ENCODE results near the gene ITPR2. TPM values are rescaled to one million over a fixed set of nuclear protein-coding genes. Genes with fewer than 3 reads are reported as not detected.

The ITPR2 gene
- total RNA-seq, 1 donor from 2014 or later = 14.6 TPM

DNA sequence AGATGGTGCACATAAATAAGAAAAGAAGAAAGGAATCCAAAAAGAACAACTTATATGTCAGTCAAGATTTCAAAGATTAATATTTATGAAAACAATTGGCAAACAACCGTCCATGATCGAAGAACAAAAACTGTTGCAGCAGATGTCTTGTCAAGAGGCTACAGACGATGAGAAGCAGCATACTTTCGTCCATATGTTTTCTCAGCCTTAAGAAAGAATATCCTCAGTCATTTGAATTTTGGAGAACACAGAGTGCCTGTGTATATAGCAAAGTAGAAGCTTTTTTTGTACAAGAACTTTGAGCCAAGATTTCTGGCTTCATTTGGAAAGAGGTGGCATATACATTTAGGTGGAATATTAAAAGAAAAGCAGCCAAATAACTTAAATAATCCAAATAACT lies 297.2 kb downstream of the ITPR2 start:
- no peak overlapping the region for H3K4me3 ChIP-seq (ENCODE audit: low read length in 3 of 3)
- H3K36me3 ChIP-seq (ENCODE audit: control insufficient read depth in 3 of 3, insufficient read depth in 3 of 3, low read length in 3 of 3) = peaks cover 0 to 4% (median 0%) of the 10 kb centered on the region in 3 donors
- no peak overlapping the region for H3K9ac ChIP-seq (ENCODE audit: low read depth in 1 of 3, low read length in 3 of 3)
- no peaks in the 10 kb centered on the region for H3K9me3 ChIP-seq (ENCODE audit: control insufficient read depth in 3 of 3, low read length in 3 of 3)
- no peak overlapping the region for H3K27ac ChIP-seq (ENCODE audit: low read depth, low read length)
- no peaks in the 10 kb centered on the region for H3K4me1 ChIP-seq (ENCODE audit: control insufficient read depth in 3 of 3, insufficient read depth in 3 of 3, low read length in 3 of 3)
- no peaks in the 10 kb centered on the region for H3K27me3 ChIP-seq (ENCODE audit: control insufficient read depth in 3 of 3, insufficient read depth in 3 of 3, low read length in 3 of 3)

DNA sequence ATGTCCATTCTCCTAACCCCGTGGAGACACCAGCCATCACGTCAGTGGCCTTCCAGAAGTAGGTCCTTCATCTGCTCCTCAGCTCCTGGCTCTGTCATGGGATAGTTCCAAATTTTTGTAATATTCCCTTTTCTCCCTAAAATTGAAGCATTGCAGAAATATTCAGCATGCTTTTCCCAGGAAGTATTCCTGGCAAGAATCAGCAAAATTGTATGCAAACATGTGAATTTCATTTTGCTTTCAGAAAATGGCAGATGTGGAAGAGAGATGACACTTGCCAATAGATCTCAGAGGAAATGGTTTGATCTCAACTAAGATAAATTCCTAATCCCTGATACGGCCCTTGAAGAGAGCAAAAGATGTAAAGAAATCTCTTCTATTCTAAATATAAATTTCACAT lies 298.9 kb downstream of the ITPR2 start:
- Histone ChIP-seq H3K9ac (ENCODE audit: low read depth in 1 of 3, low read length in 3 of 3) (no peak overlapping the region), H3K27ac (ENCODE audit: low read depth, low read length) (no peak overlapping the region), H3K4me1 (ENCODE audit: control insufficient read depth in 3 of 3, insufficient read depth in 3 of 3, low read length in 3 of 3) (peaks cover 0 to 3% (median 3%) of the 10 kb centered on the region in 3 donors), H3K36me3 (ENCODE audit: control insufficient read depth in 3 of 3, insufficient read depth in 3 of 3, low read length in 3 of 3) (peaks cover 0 to 4% (median 0%) of the 10 kb centered on the region in 3 donors), H3K27me3 (ENCODE audit: control insufficient read depth in 3 of 3, insufficient read depth in 3 of 3, low read length in 3 of 3) (no peaks in the 10 kb centered on the region), H3K9me3 (ENCODE audit: control insufficient read depth in 3 of 3, low read length in 3 of 3) (no peaks in the 10 kb centered on the region), H3K4me3 (ENCODE audit: low read length in 3 of 3) (no peak overlapping the region)

GRCh38 chr12:26533211-26533610 lies 299.8 kb downstream of the ITPR2 start:
- no peaks in the 10 kb centered on the region for H3K27me3 ChIP-seq (ENCODE audit: control insufficient read depth in 3 of 3, insufficient read depth in 3 of 3, low read length in 3 of 3)
- H3K4me1 ChIP-seq (ENCODE audit: control insufficient read depth in 3 of 3, insufficient read depth in 3 of 3, low read length in 3 of 3) = peaks cover 0 to 10% (median 6%) of the 10 kb centered on the region in 3 donors
- no peak overlapping the region for H3K4me3 ChIP-seq (ENCODE audit: low read length in 3 of 3)
- H3K27ac ChIP-seq (ENCODE audit: low read depth, low read length) = no peak overlapping the region
- H3K9me3 ChIP-seq (ENCODE audit: control insufficient read depth in 3 of 3, low read length in 3 of 3) = no peaks in the 10 kb centered on the region
- H3K36me3 ChIP-seq (ENCODE audit: control insufficient read depth in 3 of 3, insufficient read depth in 3 of 3, low read length in 3 of 3) = peaks cover 0 to 4% (median 0%) of the 10 kb centered on the region in 3 donors
- no peak overlapping the region for H3K9ac ChIP-seq (ENCODE audit: low read depth in 1 of 3, low read length in 3 of 3)

GRCh38 chr12:26530461-26530860 lies 302.5 kb downstream of the ITPR2 start:
- Histone ChIP-seq H3K27ac (ENCODE audit: low read depth, low read length) (no peak overlapping the region), H3K4me3 (ENCODE audit: low read length in 3 of 3) (no peak overlapping the region), H3K4me1 (ENCODE audit: control insufficient read depth in 3 of 3, insufficient read depth in 3 of 3, low read length in 3 of 3) (peaks cover 0 to 10% (median 6%) of the 10 kb centered on the region in 3 donors), H3K36me3 (ENCODE audit: control insufficient read depth in 3 of 3, insufficient read depth in 3 of 3, low read length in 3 of 3) (peaks cover 0 to 2% (median 0%) of the 10 kb centered on the region in 3 donors), H3K9me3 (ENCODE audit: control insufficient read depth in 3 of 3, low read length in 3 of 3) (peaks cover 0 to 3% (median 0%) of the 10 kb centered on the region in 3 donors), H3K9ac (ENCODE audit: low read depth in 1 of 3, low read length in 3 of 3) (no peak overlapping the region), H3K27me3 (ENCODE audit: control insufficient read depth in 3 of 3, insufficient read depth in 3 of 3, low read length in 3 of 3) (no peaks in the 10 kb centered on the region)

DNA sequence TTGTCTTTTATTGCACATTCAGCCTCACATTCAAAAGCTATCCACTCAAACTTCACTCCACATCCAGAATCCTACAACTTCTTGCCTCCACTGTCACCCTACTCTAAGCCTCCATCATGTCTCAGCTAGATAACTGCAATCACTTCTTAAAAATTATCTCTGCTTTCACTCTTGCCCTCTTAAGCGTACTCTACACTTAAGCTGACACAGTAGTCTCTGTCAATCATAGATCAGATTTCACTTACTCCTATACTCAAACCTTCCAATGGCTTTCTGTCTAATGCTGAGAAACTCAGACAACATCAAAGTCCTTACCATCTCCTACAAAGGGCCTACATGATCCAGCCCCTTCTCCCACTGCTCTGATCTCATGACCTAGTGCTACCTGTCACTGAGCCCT lies 304.1 kb downstream of the ITPR2 start:
- Histone ChIP-seq H3K4me1 (ENCODE audit: control insufficient read depth in 3 of 3, insufficient read depth in 3 of 3, low read length in 3 of 3) (peaks cover 2 to 10% (median 6%) of the 10 kb centered on the region in 3 donors), H3K9me3 (ENCODE audit: control insufficient read depth in 3 of 3, low read length in 3 of 3) (peaks cover 0 to 3% (median 2%) of the 10 kb centered on the region in 3 donors), H3K27me3 (ENCODE audit: control insufficient read depth in 3 of 3, insufficient read depth in 3 of 3, low read length in 3 of 3) (no peaks in the 10 kb centered on the region), H3K4me3 (ENCODE audit: low read length in 3 of 3) (peak overlapping the region in 1 of 3 donors; percentile 6), H3K36me3 (ENCODE audit: control insufficient read depth in 3 of 3, insufficient read depth in 3 of 3, low read length in 3 of 3) (peaks cover 0 to 2% (median 0%) of the 10 kb centered on the region in 3 donors), H3K9ac (ENCODE audit: low read depth in 1 of 3, low read length in 3 of 3) (no peak overlapping the region), H3K27ac (ENCODE audit: low read depth, low read length) (no peak overlapping the region)

DNA sequence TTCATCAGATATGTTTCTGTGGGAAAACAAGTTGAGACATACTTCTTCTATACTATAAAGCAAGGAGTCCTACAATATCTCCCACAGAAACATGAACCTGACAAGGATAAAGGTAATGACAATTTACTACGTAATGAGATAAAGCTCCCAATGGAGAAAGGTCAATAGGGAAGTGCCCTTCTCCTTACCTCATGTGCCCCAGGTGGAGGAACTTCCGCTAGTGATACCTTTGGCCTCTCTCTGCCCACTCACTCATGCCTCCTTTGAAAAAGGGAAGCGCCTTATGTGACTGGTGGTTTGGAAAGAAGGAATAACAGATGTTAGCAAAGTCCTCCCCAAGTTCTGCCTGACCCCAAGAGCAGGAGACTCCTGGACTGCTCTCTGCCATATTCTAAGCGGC lies 305.3 kb downstream of the ITPR2 start:
- Histone ChIP-seq H3K27ac (ENCODE audit: low read depth, low read length) (no peak overlapping the region), H3K9ac (ENCODE audit: low read depth in 1 of 3, low read length in 3 of 3) (no peak overlapping the region), H3K27me3 (ENCODE audit: control insufficient read depth in 3 of 3, insufficient read depth in 3 of 3, low read length in 3 of 3) (no peaks in the 10 kb centered on the region), H3K4me3 (ENCODE audit: low read length in 3 of 3) (no peak overlapping the region), H3K36me3 (ENCODE audit: control insufficient read depth in 3 of 3, insufficient read depth in 3 of 3, low read length in 3 of 3) (peaks cover 0 to 2% (median 0%) of the 10 kb centered on the region in 3 donors), H3K4me1 (ENCODE audit: control insufficient read depth in 3 of 3, insufficient read depth in 3 of 3, low read length in 3 of 3) (peaks cover 2 to 10% (median 6%) of the 10 kb centered on the region in 3 donors), H3K9me3 (ENCODE audit: control insufficient read depth in 3 of 3, low read length in 3 of 3) (peaks cover 0 to 3% (median 2%) of the 10 kb centered on the region in 3 donors)

DNA sequence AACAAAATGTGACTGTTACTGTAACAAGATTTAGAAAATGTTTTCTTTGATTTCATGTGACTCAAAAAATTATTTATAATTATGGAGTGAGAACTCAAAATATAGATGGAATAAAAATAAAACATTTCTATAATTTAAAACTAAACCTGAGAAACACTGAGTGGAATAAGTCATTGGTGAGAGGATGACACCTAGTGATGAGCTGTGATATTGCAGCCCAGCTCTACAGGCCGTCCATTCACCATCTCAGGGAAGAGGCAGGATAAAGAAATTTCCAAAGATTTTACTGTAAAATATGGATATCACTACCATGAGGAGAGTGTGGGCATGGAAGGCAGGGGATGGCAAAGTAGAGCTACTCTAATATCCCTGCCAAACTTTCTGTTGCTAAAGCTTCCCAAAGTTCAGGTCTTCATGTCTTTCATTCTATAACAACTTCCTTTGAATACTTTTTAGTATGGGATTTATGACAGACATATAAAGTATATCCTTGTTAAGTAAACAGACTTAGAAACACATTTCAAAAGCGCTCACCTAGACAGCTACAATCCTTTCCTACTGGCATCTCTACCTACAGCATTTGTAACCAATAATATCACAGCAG lies 308.0 kb downstream of the ITPR2 start:
- Histone ChIP-seq H3K9ac (ENCODE audit: low read depth in 1 of 3, low read length in 3 of 3) (no peak overlapping the region), H3K4me3 (ENCODE audit: low read length in 3 of 3) (no peak overlapping the region), H3K4me1 (ENCODE audit: control insufficient read depth in 3 of 3, insufficient read depth in 3 of 3, low read length in 3 of 3) (peaks cover 2 to 10% (median 6%) of the 10 kb centered on the region in 3 donors), H3K27ac (ENCODE audit: low read depth, low read length) (no peak overlapping the region), H3K27me3 (ENCODE audit: control insufficient read depth in 3 of 3, insufficient read depth in 3 of 3, low read length in 3 of 3) (no peaks in the 10 kb centered on the region), H3K9me3 (ENCODE audit: control insufficient read depth in 3 of 3, low read length in 3 of 3) (peaks cover 0 to 3% (median 2%) of the 10 kb centered on the region in 3 donors), H3K36me3 (ENCODE audit: control insufficient read depth in 3 of 3, insufficient read depth in 3 of 3, low read length in 3 of 3) (peaks cover 0 to 2% (median 0%) of the 10 kb centered on the region in 3 donors)

- H3K27me3 ChIP-seq (ENCODE audit: control insufficient read depth in 3 of 3, insufficient read depth in 3 of 3, low read length in 3 of 3) = no peaks in the 10 kb centered on the region
- H3K4me3 ChIP-seq (ENCODE audit: low read length in 3 of 3) = peak overlapping the region in 1 of 3 donors; percentile 3
- peak overlapping the region; percentile 75 for H3K27ac ChIP-seq (ENCODE audit: low read depth, low read length)
- peaks cover 0 to 3% (median 2%) of the 10 kb centered on the region in 3 donors for H3K9me3 ChIP-seq (ENCODE audit: control insufficient read depth in 3 of 3, low read length in 3 of 3)
- no peak overlapping the region for H3K9ac ChIP-seq (ENCODE audit: low read depth in 1 of 3, low read length in 3 of 3)
- peaks cover 0 to 2% (median 0%) of the 10 kb centered on the region in 3 donors for H3K36me3 ChIP-seq (ENCODE audit: control insufficient read depth in 3 of 3, insufficient read depth in 3 of 3, low read length in 3 of 3)
- H3K4me1 ChIP-seq (ENCODE audit: control insufficient read depth in 3 of 3, insufficient read depth in 3 of 3, low read length in 3 of 3) = peaks cover 2 to 3% (median 2%) of the 10 kb centered on the region in 3 donors
These were observed 309.3 kb downstream of the ITPR2 start for GRCh38 chr12:26523708-26524150.

- Histone ChIP-seq H3K27me3 (ENCODE audit: control insufficient read depth in 3 of 3, insufficient read depth in 3 of 3, low read length in 3 of 3) (no peaks in the 10 kb centered on the region), H3K36me3 (ENCODE audit: control insufficient read depth in 3 of 3, insufficient read depth in 3 of 3, low read length in 3 of 3) (peaks cover 0 to 2% (median 0%) of the 10 kb centered on the region in 3 donors), H3K9ac (ENCODE audit: low read depth in 1 of 3, low read length in 3 of 3) (no peak overlapping the region), H3K4me1 (ENCODE audit: control insufficient read depth in 3 of 3, insufficient read depth in 3 of 3, low read length in 3 of 3) (peaks cover 0 to 2% (median 0%) of the 10 kb centered on the region in 3 donors), H3K9me3 (ENCODE audit: control insufficient read depth in 3 of 3, low read length in 3 of 3) (peaks cover 0 to 3% (median 2%) of the 10 kb centered on the region in 3 donors), H3K27ac (ENCODE audit: low read depth, low read length) (no peak overlapping the region), H3K4me3 (ENCODE audit: low read length in 3 of 3) (no peak overlapping the region)
These were observed 312.1 kb downstream of the ITPR2 start for GRCh38 chr12:26520869-26521268.

GRCh38 chr12:26520109-26520508 lies 312.9 kb downstream of the ITPR2 start:
- Histone ChIP-seq H3K27me3 (ENCODE audit: control insufficient read depth in 3 of 3, insufficient read depth in 3 of 3, low read length in 3 of 3) (no peaks in the 10 kb centered on the region), H3K36me3 (ENCODE audit: control insufficient read depth in 3 of 3, insufficient read depth in 3 of 3, low read length in 3 of 3) (no peaks in the 10 kb centered on the region), H3K9ac (ENCODE audit: low read depth in 1 of 3, low read length in 3 of 3) (no peak overlapping the region), H3K4me1 (ENCODE audit: control insufficient read depth in 3 of 3, insufficient read depth in 3 of 3, low read length in 3 of 3) (peaks cover 0 to 2% (median 0%) of the 10 kb centered on the region in 3 donors), H3K4me3 (ENCODE audit: low read length in 3 of 3) (no peak overlapping the region), H3K27ac (ENCODE audit: low read depth, low read length) (no peak overlapping the region), H3K9me3 (ENCODE audit: control insufficient read depth in 3 of 3, low read length in 3 of 3) (peaks cover 0 to 1% (median 0%) of the 10 kb centered on the region in 3 donors)

All from skeletal muscle tissue (tissue), 4 donors.